PC-3 (cell line): ENCODE results near the gene CDC6. TPM values are rescaled to one million over a fixed set of nuclear protein-coding genes. Genes with fewer than 3 reads are reported as not detected.
A peak's percentile ranks its signal among the peaks of the same experiment; 100 is the strongest.

Source experiments
- ATAC-seq: fragments of 200-7000 bp; cut with Tn5 transposase; 2 replicates; pipeline ENCODE4 v1.9.1; 2020; ENCODE audit warnings: mild to moderate bottlenecking, moderate library complexity
- BruUV-seq: library from RNA; stranded (reverse); fragments of 400-500 nt; replicated peaks from 2 replicates; lab custom pipeline; 2021; lab: Mats Ljungman, UMichigan
- CTCF ChIA-PET: fragments of 300-600 bp; sonication (Branson Sonifier 250); formaldehyde crosslinking; loops from one replicate; lab custom pipeline; 2022; ENCODE audit warnings: antibody characterized with exemption; lab: Charles Lee
- POLR2A ChIA-PET: fragments of 300-600 bp; sonication (Branson Sonifier 250); formaldehyde crosslinking; loops from one replicate; lab custom pipeline; 2022; ENCODE audit warnings: antibody characterized with exemption; ENCODE audit not compliant: unreplicated experiment; lab: Charles Lee
- DNase-seq: peaks from one replicate; pipeline ENCODE4 v3.0.0-alpha.2; 2015
- H2AFZ ChIP-seq: fragments of 300-600 bp; sonication (generic); 2 replicates; pipeline ENCODE4 v1.6.0; 2016; ENCODE audit warnings: antibody characterized with exemption, low read length
- H3F3A ChIP-seq: fragments of 300-600 bp; sonication (generic); one replicate; pipeline ENCODE4 v1.6.0; 2017; ENCODE audit warnings: antibody characterized with exemption, low read length, control low read depth, mild to moderate bottlenecking; ENCODE audit not compliant: unreplicated experiment
- H3K27ac ChIP-seq: fragments of 300-600 bp; sonication (generic); 2 replicates; pipeline ENCODE4 v1.5.1; 2016; ENCODE audit warnings: mild to moderate bottlenecking, low read length
- H3K27me3 ChIP-seq: fragments of 300-600 bp; sonication (generic); 2 replicates; pipeline ENCODE4 v1.6.1; 2016; ENCODE audit warnings: low read length, mixed read lengths
- H3K36me3 ChIP-seq: fragments of 300-600 bp; sonication (generic); 2 replicates; pipeline ENCODE4 v1.6.1; 2016; ENCODE audit warnings: low read depth, mixed run types, low read length, mixed read lengths
- H3K4me1 ChIP-seq: fragments of 300-600 bp; sonication (generic); 2 replicates; pipeline ENCODE4 v1.5.1; 2016; ENCODE audit warnings: low read length; ENCODE audit not compliant: insufficient read depth
- H3K4me2 ChIP-seq: fragments of 300-600 bp; sonication (generic); 2 replicates; pipeline ENCODE4 v1.6.0; 2016; ENCODE audit warnings: low read length
- H3K4me3 ChIP-seq: fragments of 300-600 bp; sonication (generic); 2 replicates; pipeline ENCODE4 v1.5.1; 2016; ENCODE audit warnings: mild to moderate bottlenecking, low read length, mixed read lengths
- H3K79me2 ChIP-seq: fragments of 300-600 bp; sonication (generic); 2 replicates; pipeline ENCODE4 v1.6.1; 2017; ENCODE audit warnings: low read length, mixed read lengths
- H3K9ac ChIP-seq: fragments of 300-600 bp; sonication (generic); 2 replicates; pipeline ENCODE4 v1.6.0; 2016; ENCODE audit warnings: mild to moderate bottlenecking, low read length
- H3K9me2 ChIP-seq: fragments of 300-600 bp; sonication (generic); replicated peaks from 2 replicates; pipeline ENCODE4 v1.6.1; 2016; ENCODE audit warnings: mixed run types, low read length, mixed read lengths
- H3K9me3 ChIP-seq: fragments of 300-600 bp; sonication (generic); 2 replicates; pipeline ENCODE4 v1.6.1; 2016; ENCODE audit warnings: low read length, mixed read lengths
- H4K20me1 ChIP-seq: fragments of 300-600 bp; sonication (generic); 2 replicates; pipeline ENCODE4 v1.6.1; 2016; ENCODE audit warnings: low read length, mixed read lengths
- EZH2 ChIP-seq: fragments of 300-600 bp; sonication (generic); IDR thresholded peaks from one replicate; pipeline ENCODE4 v1.6.1; 2017; ENCODE audit warnings: antibody characterized with exemption, mild to moderate bottlenecking, low read length; ENCODE audit not compliant: unreplicated experiment
- EZH2phosphoT487 ChIP-seq: fragments of 300-600 bp; sonication (generic); IDR thresholded peaks from 2 replicates; pipeline ENCODE4 v1.6.1; 2018; ENCODE audit warnings: mild to moderate bottlenecking, antibody characterized with exemption, low read length, borderline replicate concordance
- intact Hi-C: fragments of 100-400 bp; cut with micrococcal nuclease; formaldehyde crosslinking; loops from 2 replicates; pipeline ENCODE4 v1.9.0; 2023
- total RNA-seq: library from RNA; depleted of rRNA; stranded (reverse); fragments of >200 nt; gene quantifications from 2 replicates; pipeline ENCODE4 v1.2.3, GENCODE V29; 2014
- TF ChIP-seq, protein P1 (sequence below): fragments of 300-600 bp; sonication (generic); conservative IDR thresholded peaks from 2 replicates; pipeline ENCODE4 v1.5.1; 2017; ENCODE audit warnings: antibody characterized with exemption, low read depth, mild to moderate bottlenecking, low read length

CDC6 gene
- total RNA-seq, 1 experiment from 2014 or later: 48.9 TPM

- Histone ChIP-seq H3K4me3 (no peak overlapping the region), H3K27me3 (no peaks in the 10 kb centered on the region), H4K20me1 (no peaks in the 10 kb centered on the region), H3K36me3 (0 out of 2 replicates have a peak, but pooled peaks cover 2% of the 10 kb centered on the region), H3F3A (no peaks in the 10 kb centered on the region), H3K9ac (no peak overlapping the region), H3K4me1 (no peaks in the 10 kb centered on the region; the same call in 1 of the 2 replicates), H3K4me2 (no peak overlapping the region), H3K9me3 (no peaks in the 10 kb centered on the region), H2AFZ (no peak overlapping the region), H3K79me2 (peaks cover 3% of the 10 kb centered on the region; the same call in 1 of the 2 replicates), H3K27ac (no peak overlapping the region), H3K9me2 (no peaks in the 10 kb centered on the region)
- no TSS peak for BruUV-seq
- intact Hi-C loops: no loop called here
- TF ChIP-seq EZH2 (no peak), EZH2phosphoT487 (no peak)
- TF ChIP-seq, protein P1, sequence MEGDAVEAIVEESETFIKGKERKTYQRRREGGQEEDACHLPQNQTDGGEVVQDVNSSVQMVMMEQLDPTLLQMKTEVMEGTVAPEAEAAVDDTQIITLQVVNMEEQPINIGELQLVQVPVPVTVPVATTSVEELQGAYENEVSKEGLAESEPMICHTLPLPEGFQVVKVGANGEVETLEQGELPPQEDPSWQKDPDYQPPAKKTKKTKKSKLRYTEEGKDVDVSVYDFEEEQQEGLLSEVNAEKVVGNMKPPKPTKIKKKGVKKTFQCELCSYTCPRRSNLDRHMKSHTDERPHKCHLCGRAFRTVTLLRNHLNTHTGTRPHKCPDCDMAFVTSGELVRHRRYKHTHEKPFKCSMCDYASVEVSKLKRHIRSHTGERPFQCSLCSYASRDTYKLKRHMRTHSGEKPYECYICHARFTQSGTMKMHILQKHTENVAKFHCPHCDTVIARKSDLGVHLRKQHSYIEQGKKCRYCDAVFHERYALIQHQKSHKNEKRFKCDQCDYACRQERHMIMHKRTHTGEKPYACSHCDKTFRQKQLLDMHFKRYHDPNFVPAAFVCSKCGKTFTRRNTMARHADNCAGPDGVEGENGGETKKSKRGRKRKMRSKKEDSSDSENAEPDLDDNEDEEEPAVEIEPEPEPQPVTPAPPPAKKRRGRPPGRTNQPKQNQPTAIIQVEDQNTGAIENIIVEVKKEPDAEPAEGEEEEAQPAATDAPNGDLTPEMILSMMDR: no peak
- no peak for ATAC-seq
- no peak for DNase-seq
- CTCF ChIA-PET: no interaction called here
- POLR2A ChIA-PET: no interaction called here
These were observed 60.4 kb downstream of the CDC6 start for GRCh38 chr17:40348136-40348504.

DNA sequence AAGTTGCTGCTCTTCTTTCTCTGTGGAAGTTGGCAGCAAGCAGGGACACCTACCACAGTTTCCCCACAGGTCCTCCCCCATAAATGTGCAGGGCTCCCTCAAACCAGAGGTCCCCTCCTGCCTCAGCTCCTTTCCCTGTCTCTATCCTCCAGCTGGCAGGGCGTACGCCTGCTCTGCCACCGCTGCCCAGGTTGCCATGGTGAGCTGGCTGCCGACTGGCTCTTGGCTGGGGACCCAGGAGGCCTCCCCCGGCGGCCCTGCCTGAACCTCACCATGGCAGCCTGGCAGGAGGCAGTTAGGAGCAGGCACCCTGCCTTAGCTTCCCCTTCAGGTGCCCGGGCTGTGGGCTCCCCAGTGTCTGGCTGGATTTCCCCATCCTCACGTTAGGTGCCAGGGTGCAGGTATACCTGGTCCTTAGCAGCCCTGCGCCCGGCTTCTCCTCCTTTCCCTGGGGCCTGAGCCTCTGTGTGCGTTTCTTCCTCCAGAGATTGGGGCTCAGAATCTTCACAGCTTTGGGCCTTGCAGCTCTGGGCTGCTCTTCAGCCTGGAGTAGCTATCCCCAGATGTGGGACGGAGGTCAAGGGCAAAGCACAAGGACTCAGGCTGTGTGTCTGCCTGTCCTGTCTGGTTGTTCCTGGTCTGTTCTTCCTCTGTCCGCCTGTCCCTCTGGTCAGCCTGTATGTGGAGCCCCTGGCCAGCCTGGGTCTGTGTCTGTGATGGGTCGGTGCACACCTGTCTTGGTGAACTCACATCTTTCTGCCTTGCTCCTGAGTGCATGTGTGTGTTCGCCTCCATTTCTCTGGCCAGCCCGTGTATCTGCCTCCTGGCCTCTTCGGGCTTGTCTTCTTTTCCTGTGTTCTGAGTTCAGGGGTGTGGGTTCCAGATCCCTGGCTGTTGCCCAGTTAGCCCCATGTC, 61.1 kb downstream of the CDC6 start:
- Histone ChIP-seq H3K4me3 (no peak overlapping the region), H4K20me1 (no peaks in the 10 kb centered on the region), H3K9me2 (no peaks in the 10 kb centered on the region), H2AFZ (no peak overlapping the region), H3K36me3 (0 out of 2 replicates have a peak, but pooled peaks cover 2% of the 10 kb centered on the region), H3K4me2 (no peak overlapping the region), H3K4me1 (no peaks in the 10 kb centered on the region; the same call in 1 of the 2 replicates), H3K27ac (no peak overlapping the region), H3K9me3 (no peaks in the 10 kb centered on the region), H3K27me3 (no peaks in the 10 kb centered on the region), H3K79me2 (peaks cover 3% of the 10 kb centered on the region; the same call in 1 of the 2 replicates), H3F3A (no peaks in the 10 kb centered on the region), H3K9ac (no peak overlapping the region)
- ChIA-PET POLR2A (interaction anchor here (0.6 kb wide), 1 partner anchor 235 kb away, joined by 5 read pairs; no protein-coding TSS in a partner anchor), CTCF (no interaction called here)
- no TSS peak for BruUV-seq
- ATAC-seq: no peak
- DNase-seq: no peak
- no peak for TF ChIP-seq EZH2phosphoT487
- TF ChIP-seq, protein P1: no peak
- no peak for TF ChIP-seq EZH2
- intact Hi-C loops: no loop called here

- Histone ChIP-seq H3K36me3 (0 out of 2 replicates have a peak, but pooled peaks cover 2% of the 10 kb centered on the region), H3K27ac (no peak overlapping the region), H3K79me2 (peaks cover 3% of the 10 kb centered on the region; the same call in 1 of the 2 replicates), H3K9me2 (no peaks in the 10 kb centered on the region), H3K4me1 (no peaks in the 10 kb centered on the region; the same call in 1 of the 2 replicates), H3K4me3 (no peak overlapping the region), H3K4me2 (no peak overlapping the region), H3K27me3 (no peaks in the 10 kb centered on the region), H3F3A (no peaks in the 10 kb centered on the region), H3K9ac (no peak overlapping the region), H3K9me3 (no peaks in the 10 kb centered on the region), H4K20me1 (no peaks in the 10 kb centered on the region), H2AFZ (no peak overlapping the region)
- ATAC-seq: peak; percentile 8; the same call in 1 of the 2 replicates
- DNase-seq: peak; percentile 22
- ChIA-PET CTCF (no interaction called here), POLR2A (no interaction called here)
- BruUV-seq: no TSS peak
- intact Hi-C loops: no loop called here
- TF ChIP-seq, protein P1: no peak
- TF ChIP-seq EZH2 (no peak), EZH2phosphoT487 (no peak)
These were observed 61.8 kb downstream of the CDC6 start for GRCh38 chr17:40349477-40349894.
